Lower leg skin (tissue), 3 donors: ENCODE results near the gene RBM33.

Source experiments
- CTCF ChIP-seq, 3 donors: fragments of 450-650 bp; IDR thresholded peaks; one replicate each; pipeline ENCODE4 v1.5.1; 2016; ENCODE audit warnings: antibody characterized with exemption in 3 of 3, mild to moderate bottlenecking in 3 of 3, moderate library complexity in 2 of 3
- POLR2A ChIP-seq, 2 donors: fragments of 450-650 bp; IDR thresholded peaks; one replicate each; pipeline ENCODE4 v1.6.1; 2016 to 2017; ENCODE audit warnings: antibody characterized with exemption in 2 of 2, mild to moderate bottlenecking in 1 of 2, moderate library complexity in 1 of 2

- TF ChIP-seq CTCF (IDR thresholded peaks at IDR 0.05) (no peak), POLR2A (IDR thresholded peaks at IDR 0.05) (no peak)
These were observed 165.0 kb downstream of the RBM33 start for GRCh38 chr7:155809332-155809946.
